ENCODE data around the gene C10orf71. TPM values are rescaled to one million over a fixed set of nuclear protein-coding genes. Genes with fewer than 3 reads are reported as not detected.
A peak's percentile ranks its signal among the peaks of the same experiment; 100 is the strongest.

Gene C10orf71
- total and polyA plus RNA-seq, 4 donors, result not detected

GRCh38 chr10:49323171-49323895 lies 24.4 kb downstream of the C10orf71 start:
- TF ChIP-seq CTCF (IDR thresholded peaks at IDR 0.05; ENCODE audit: control extremely low read depth, extremely low read depth), result no peak
- DNase-seq (no peak), ATAC-seq (ENCODE audit: insufficient read depth, low FRiP score) (no peak)
- H3K36me3 ChIP-seq (ENCODE audit: control insufficient read depth in 4 of 4, insufficient read depth in 4 of 4, low read length in 4 of 4), result no peaks in the 10 kb centered on the region
- WGBS, 2 donors, result 53 to 56% methylated on average over 7 of the region's 7 CpGs
- no peak overlapping the region for H3K9ac ChIP-seq (ENCODE audit: insufficient read depth in 1 of 2, low read length in 2 of 2)
- no peaks in the 10 kb centered on the region for H3K27me3 ChIP-seq (ENCODE audit: control insufficient read depth in 3 of 3, insufficient read depth in 3 of 3, low read length in 2 of 3)
- H3K4me3 ChIP-seq, result no peak overlapping the region
- H3K27ac ChIP-seq (ENCODE audit: low read depth in 1 of 2, low read length in 1 of 2), result peak overlapping the region in 1 of 2 donors; percentile 87
- peaks cover 0 to 2% (median 0%) of the 10 kb centered on the region in 4 donors for H3K9me3 ChIP-seq (ENCODE audit: control insufficient read depth in 4 of 4, insufficient read depth in 3 of 4, low read length in 3 of 4)
- peaks cover 0 to 4% (median 0%) of the 10 kb centered on the region in 5 donors for H3K4me1 ChIP-seq (ENCODE audit: control insufficient read depth in 5 of 5, insufficient read depth in 5 of 5, low read length in 5 of 5)

- Histone ChIP-seq H3K27me3 (ENCODE audit: control insufficient read depth in 3 of 3, insufficient read depth in 3 of 3, low read length in 2 of 3) (no peaks in the 10 kb centered on the region), H3K36me3 (ENCODE audit: control insufficient read depth in 4 of 4, insufficient read depth in 4 of 4, low read length in 4 of 4) (no peaks in the 10 kb centered on the region), H3K9ac (ENCODE audit: insufficient read depth in 1 of 2, low read length in 2 of 2) (no peak overlapping the region), H3K4me1 (ENCODE audit: control insufficient read depth in 5 of 5, insufficient read depth in 5 of 5, low read length in 5 of 5) (peaks cover 0 to 4% (median 0%) of the 10 kb centered on the region in 5 donors), H3K27ac (ENCODE audit: low read depth in 1 of 2, low read length in 1 of 2) (peak overlapping the region in 1 of 2 donors; percentile 87), H3K9me3 (ENCODE audit: control insufficient read depth in 4 of 4, insufficient read depth in 3 of 4, low read length in 3 of 4) (peaks cover 0 to 2% (median 0%) of the 10 kb centered on the region in 4 donors), H3K4me3 (no peak overlapping the region)
- DNase-seq (no peak), ATAC-seq (ENCODE audit: insufficient read depth, low FRiP score) (no peak)
- TF ChIP-seq CTCF (IDR thresholded peaks at IDR 0.05; ENCODE audit: control extremely low read depth, extremely low read depth), result no peak
- 88 to 91% methylated on average over 9 of the region's 9 CpGs for WGBS, 2 donors
Observed at GRCh38 chr10:49323896-49324270, 24.9 kb downstream of the C10orf71 start.

GRCh38 chr10:49324711-49325110 lies 25.7 kb downstream of the C10orf71 start:
- ATAC-seq (ENCODE audit: insufficient read depth, low FRiP score), result no peak

More at GRCh38 chr10:49324711-49325110, 25.7 kb downstream of the C10orf71 start:
- H3K4me1 ChIP-seq (ENCODE audit: control insufficient read depth in 5 of 5, insufficient read depth in 5 of 5, low read length in 5 of 5), result peaks cover 0 to 4% (median 0%) of the 10 kb centered on the region in 5 donors
- no peak overlapping the region for H3K27ac ChIP-seq (ENCODE audit: low read depth in 1 of 2, low read length in 1 of 2)
- DNase-seq, result no peak
- 53 to 59% methylated on average over 4 of the region's 4 CpGs for WGBS, 2 donors
- TF ChIP-seq CTCF (IDR thresholded peaks at IDR 0.05; ENCODE audit: control extremely low read depth, extremely low read depth), result no peak
- H3K4me3 ChIP-seq, result no peak overlapping the region
- peaks cover 0 to 2% (median 0%) of the 10 kb centered on the region in 4 donors for H3K9me3 ChIP-seq (ENCODE audit: control insufficient read depth in 4 of 4, insufficient read depth in 3 of 4, low read length in 3 of 4)
- no peaks in the 10 kb centered on the region for H3K36me3 ChIP-seq (ENCODE audit: control insufficient read depth in 4 of 4, insufficient read depth in 4 of 4, low read length in 4 of 4)
- H3K27me3 ChIP-seq (ENCODE audit: control insufficient read depth in 3 of 3, insufficient read depth in 3 of 3, low read length in 2 of 3), result no peaks in the 10 kb centered on the region
- no peak overlapping the region for H3K9ac ChIP-seq (ENCODE audit: insufficient read depth in 1 of 2, low read length in 2 of 2)
